Tibial nerve (tissue), 4 donors: ENCODE results near the gene KRT1. TPM values are rescaled to one million over a fixed set of nuclear protein-coding genes. Genes with fewer than 3 reads are reported as not detected.

Source experiments
- DNase-seq, 2 donors: peaks; one replicate each; pipeline ENCODE4 v3.0.0-alpha.2; 2019; ENCODE audit warnings: low spot score in 2 of 2
- H3K27ac ChIP-seq, 4 donors: fragments of 200-600 bp; sonication (generic) in 3 of 4; one replicate each; pipeline ENCODE4 v1.5.1; 2017 to 2019; ENCODE audit warnings: mild to moderate bottlenecking in 1 of 4
- H3K27me3 ChIP-seq, 2 donors: fragments of 200-600 bp; sonication (generic) in 1 of 2; one replicate each; pipeline versions ENCODE4 v1.5.1 to v1.6.0; 2017 to 2019
- H3K36me3 ChIP-seq, 3 donors: fragments of 200-600 bp; sonication (generic); one replicate each; pipeline ENCODE4 v1.5.1; 2018 to 2019
- H3K4me1 ChIP-seq, 4 donors: fragments of 200-600 bp; sonication (generic) in 3 of 4; one replicate each; pipeline ENCODE4 v1.5.1; 2017 to 2019
- H3K4me3 ChIP-seq, 4 donors: fragments of 200-600 bp; sonication (generic) in 3 of 4; one replicate each; pipeline ENCODE4 v1.5.1; 2017 to 2019; ENCODE audit warnings: mild to moderate bottlenecking in 1 of 4, moderate library complexity in 1 of 4
- H3K9me3 ChIP-seq, 4 donors: fragments of 200-600 bp; sonication (generic) in 3 of 4; one replicate each; pipeline ENCODE4 v1.5.1; 2017 to 2019
- CTCF ChIP-seq, 5 experiments: fragments of 200-600 bp in 3 of 5; fragments of 450-650 bp in 2 of 5; sonication (generic) in 3 of 5; IDR thresholded peaks; one replicate each; pipeline ENCODE4 v1.5.1; 2016 to 2019; ENCODE audit warnings: antibody characterized with exemption in 5 of 5, mild to moderate bottlenecking in 3 of 5, moderate library complexity in 2 of 5
- EP300 ChIP-seq, 2 donors: sonication (generic); formaldehyde crosslinking; IDR thresholded peaks; one replicate each; pipeline ENCODE4 v1.6.1; 2017; ENCODE audit warnings: antibody characterized with exemption in 2 of 2, mild to moderate bottlenecking in 1 of 2
- POLR2A ChIP-seq, 2 donors: fragments of 450-650 bp; IDR thresholded peaks; one replicate each; pipeline ENCODE4 v1.6.1; 2017; ENCODE audit warnings: antibody characterized with exemption in 2 of 2, mild to moderate bottlenecking in 2 of 2, moderate library complexity in 2 of 2
- WGBS, 2 donors: methylation state at CpG; one replicate each; pipeline ENCODE4 v1.1.5; 2018; 5-methylcytosine and 5-hydroxymethylcytosine counted together
- total RNA-seq, 4 donors: library from RNA; depleted of rRNA; stranded (reverse); fragments of >200 nt; gene quantifications; one replicate each; pipeline ENCODE4 v1.1.0, GENCODE V29; 2016

KRT1 gene
- total RNA-seq, 4 donors from 2014 or later = not detected

GRCh38 chr12:52649066-52649465 lies 31.1 kb downstream of the KRT1 start:
- Histone ChIP-seq H3K4me3 (no peak overlapping the region), H3K36me3 (no peaks in the 10 kb centered on the region), H3K4me1 (peaks cover 0 to 5% (median 0%) of the 10 kb centered on the region in 4 donors), H3K27ac (no peak overlapping the region), H3K9me3 (peaks cover 0 to 3% (median 0%) of the 10 kb centered on the region in 4 donors), H3K27me3 (no peaks in the 10 kb centered on the region)
- TF ChIP-seq POLR2A (IDR thresholded peaks at IDR 0.05) (no peak), EP300 (IDR thresholded peaks at IDR 0.05) (no peak), CTCF (IDR thresholded peaks at IDR 0.05) (no peak)
- DNase-seq = no peak
- WGBS, 2 donors = 79% methylated on average over 6 of the region's 6 CpGs

GRCh38 chr12:52648012-52648550 lies 32.1 kb downstream of the KRT1 start:
- DNase-seq = no peak
- WGBS, 2 donors = 94 to 98% methylated on average over 8 of the region's 8 CpGs
- TF ChIP-seq EP300 (IDR thresholded peaks at IDR 0.05) (no peak), POLR2A (IDR thresholded peaks at IDR 0.05) (no peak), CTCF (IDR thresholded peaks at IDR 0.05) (no peak)

GRCh38 chr12:52647601-52648000 lies 32.6 kb downstream of the KRT1 start:
- Histone ChIP-seq H3K27me3 (no peaks in the 10 kb centered on the region), H3K9me3 (peaks cover 0 to 3% (median 0%) of the 10 kb centered on the region in 4 donors), H3K27ac (no peak overlapping the region), H3K4me3 (no peak overlapping the region), H3K36me3 (no peaks in the 10 kb centered on the region), H3K4me1 (peaks cover 0 to 5% (median 0%) of the 10 kb centered on the region in 4 donors)
- WGBS, 2 donors = 89 to 93% methylated on average over 9 of the region's 9 CpGs
- no peak for DNase-seq
- TF ChIP-seq CTCF (IDR thresholded peaks at IDR 0.05) (no peak), POLR2A (IDR thresholded peaks at IDR 0.05) (no peak), EP300 (IDR thresholded peaks at IDR 0.05) (no peak)

More at GRCh38 chr12:52648012-52648550, 32.1 kb downstream of the KRT1 start:
- Histone ChIP-seq H3K4me1 (peaks cover 0 to 5% (median 0%) of the 10 kb centered on the region in 4 donors), H3K36me3 (no peaks in the 10 kb centered on the region), H3K27ac (no peak overlapping the region), H3K27me3 (no peaks in the 10 kb centered on the region), H3K9me3 (peaks cover 0 to 3% (median 0%) of the 10 kb centered on the region in 4 donors), H3K4me3 (no peak overlapping the region)

- TF ChIP-seq POLR2A (IDR thresholded peaks at IDR 0.05) (no peak), CTCF (IDR thresholded peaks at IDR 0.05) (no peak), EP300 (IDR thresholded peaks at IDR 0.05) (no peak)
- Histone ChIP-seq H3K36me3 (no peaks in the 10 kb centered on the region), H3K4me3 (no peak overlapping the region), H3K4me1 (peaks cover 0 to 5% (median 0%) of the 10 kb centered on the region in 4 donors), H3K27ac (no peak overlapping the region), H3K27me3 (no peaks in the 10 kb centered on the region), H3K9me3 (peaks cover 0 to under 1% (median 0%) of the 10 kb centered on the region in 4 donors)
- no peak for DNase-seq
- 73 to 74% methylated on average over 12 of the region's 12 CpGs for WGBS, 2 donors
These were observed 33.6 kb downstream of the KRT1 start for GRCh38 chr12:52646613-52647012.

- 74 to 84% methylated on average over 4 of the region's 4 CpGs for WGBS, 2 donors
- Histone ChIP-seq H3K9me3 (no peaks in the 10 kb centered on the region), H3K27me3 (no peaks in the 10 kb centered on the region), H3K4me1 (peaks cover 0 to 4% (median 0%) of the 10 kb centered on the region in 4 donors), H3K36me3 (no peaks in the 10 kb centered on the region), H3K27ac (no peak overlapping the region), H3K4me3 (no peak overlapping the region)
- no peak for TF ChIP-seq POLR2A (IDR thresholded peaks at IDR 0.05)
- no peak for TF ChIP-seq EP300 (IDR thresholded peaks at IDR 0.05)
- TF ChIP-seq CTCF (IDR thresholded peaks at IDR 0.05) = no peak
- DNase-seq = no peak
These were observed 34.2 kb downstream of the KRT1 start for GRCh38 chr12:52645982-52646381.
